GM12878 (cell line): ENCODE results near the gene MCOLN3. TPM values are rescaled to one million over a fixed set of nuclear protein-coding genes. Genes with fewer than 3 reads are reported as not detected.

Experiments
- ATAC-seq: fragments of 200-7000 bp; cut with Tn5 transposase; 3 replicates; pipeline ENCODE4 v1.9.1; 2020; ENCODE audit warnings: mild to moderate bottlenecking, moderate library complexity
- BruUV-seq: library from RNA; stranded (reverse); fragments of 400-500 nt; replicated peaks from 2 replicates; lab custom pipeline; 2021; lab: Mats Ljungman, UMichigan
- CTCF ChIA-PET: fragments of 300-600 bp; sonication (Branson Sonifier 250); formaldehyde crosslinking; extraction: SDS; loops from one replicate; lab custom pipeline; 2021; ENCODE audit warnings: inconsistent platforms; lab: Yijun Ruan, JAX
- POLR2A ChIA-PET: fragments of 350-600 bp; formaldehyde crosslinking; extraction: SDS; loops from one replicate; lab custom pipeline; 2021; ENCODE audit warnings: inconsistent platforms; lab: Charles Lee
- RAD21 ChIA-PET: fragments of 300-600 bp; sonication (Branson Sonifier 250); formaldehyde crosslinking; loops from one replicate; lab custom pipeline; 2023; ENCODE audit warnings: antibody characterized with exemption; ENCODE audit not compliant: unreplicated experiment; lab: Charles Lee
- SMC1A ChIA-PET: fragments of 300-600 bp; sonication (Branson Sonifier 250); formaldehyde crosslinking; loops from one replicate; lab custom pipeline; 2023; ENCODE audit not compliant: unreplicated experiment, uncharacterized antibody; lab: Charles Lee
- DNase-seq: peaks from one replicate; pipeline ENCODE4 v3.0.0-alpha.2; 2011; ENCODE audit warnings: low read depth, low spot score
- FAIRE-seq: peaks from 3 replicates; lab custom pipeline; 2011; peaks lifted over from hg19 to GRCh38; lab: Jason Lieb, UNC
- H2AFZ ChIP-seq: 2 replicates; pipeline ENCODE4 v1.6.0; 2011; ENCODE audit warnings: low read depth, low read length, control low read depth; ENCODE audit not compliant: control insufficient read depth
- H3K27ac ChIP-seq: 2 replicates; pipeline ENCODE4 v1.5.1; 2011; ENCODE audit warnings: control low read depth; ENCODE audit not compliant: control insufficient read depth, insufficient read depth
- H3K27me3 ChIP-seq, 2 experiments: replicated peaks in 1 of 2; 2 replicates each; pipeline versions ENCODE4 v1.6.0 to v1.6.1; 2011; ENCODE audit warnings: low read length in 1 of 2; ENCODE audit not compliant: control insufficient read depth in 2 of 2, insufficient read depth in 2 of 2
- H3K36me3 ChIP-seq, 2 experiments: 2 replicates each; pipeline ENCODE4 v1.5.1; 2011; ENCODE audit warnings: low read length in 1 of 2; ENCODE audit not compliant: control insufficient read depth in 2 of 2, insufficient read depth in 2 of 2
- H3K4me1 ChIP-seq: 2 replicates; pipeline ENCODE4 v1.6.1; 2011; ENCODE audit warnings: mild to moderate bottlenecking, low read length, moderate library complexity, mixed read lengths; ENCODE audit not compliant: control insufficient read depth, insufficient read depth
- H3K4me2 ChIP-seq: 2 replicates; pipeline ENCODE4 v1.6.0; 2011; ENCODE audit warnings: control low read depth; ENCODE audit not compliant: control insufficient read depth, insufficient read depth
- H3K4me3 ChIP-seq: fragments of 200-600 bp; sonication (generic); 2 replicates; pipeline ENCODE4 v1.5.1; 2016
- H3K79me2 ChIP-seq: 2 replicates; pipeline ENCODE4 v1.6.0; 2011; ENCODE audit warnings: low read length; ENCODE audit not compliant: control insufficient read depth, insufficient read depth
- H3K9ac ChIP-seq: 2 replicates; pipeline ENCODE4 v1.8.0; 2011; ENCODE audit warnings: low read length, control low read depth, mixed read lengths; ENCODE audit not compliant: control insufficient read depth, insufficient read depth
- H3K9me3 ChIP-seq: replicated peaks from 3 replicates; pipeline ENCODE4 v1.5.1; 2011; ENCODE audit warnings: mild to moderate bottlenecking, low read length; ENCODE audit not compliant: control insufficient read depth, insufficient read depth
- H4K20me1 ChIP-seq: 2 replicates; pipeline ENCODE4 v1.6.0; 2011; ENCODE audit not compliant: control insufficient read depth, insufficient read depth
- BCL11A ChIP-seq: IDR thresholded peaks from 2 replicates; pipeline ENCODE4 v1.6.1; 2011; ENCODE audit warnings: low read depth, low read length
- FOXM1 ChIP-seq: IDR thresholded peaks from 2 replicates; pipeline ENCODE4 v1.6.1; 2012; ENCODE audit warnings: low read depth, mild to moderate bottlenecking, inconsistent platforms, low read length, moderate library complexity
- GABPA ChIP-seq: IDR thresholded peaks from 2 replicates; pipeline ENCODE4 v1.6.1; 2014; ENCODE audit warnings: antibody characterized with exemption, low read depth, mild to moderate bottlenecking, inconsistent platforms
- IKZF2 ChIP-seq, 2 experiments: fragments of 450-650 bp; IDR thresholded peaks; 2 replicates each; pipeline ENCODE4 v1.6.1; 2017; ENCODE audit warnings: mild to moderate bottlenecking in 2 of 2, moderate library complexity in 2 of 2
- JUND ChIP-seq: IDR thresholded peaks from 2 replicates; pipeline ENCODE4 v1.6.1; 2012; ENCODE audit warnings: low read depth, mild to moderate bottlenecking, low read length, improper control_type of control experiment, moderate library complexity
- MTA3 ChIP-seq: IDR thresholded peaks from 2 replicates; pipeline ENCODE4 v1.6.1; 2012; ENCODE audit warnings: low read length, inconsistent platforms, borderline replicate concordance
- NBN ChIP-seq: fragments of 450-650 bp; IDR thresholded peaks from 2 replicates; pipeline ENCODE4 v1.6.1; 2016
- PAX5 ChIP-seq: IDR thresholded peaks from 2 replicates; pipeline ENCODE4 v1.6.1; 2011; ENCODE audit warnings: low read depth, low read length, borderline replicate concordance
- RFX5 ChIP-seq: IDR thresholded peaks from 2 replicates; pipeline ENCODE4 v1.6.1; 2011; ENCODE audit warnings: low read depth, low read length, improper control_type of control experiment
- WRNIP1 ChIP-seq: IDR thresholded peaks from 2 replicates; pipeline ENCODE4 v1.6.1; 2011; ENCODE audit warnings: low read depth, low read length, improper control_type of control experiment, borderline replicate concordance
- ZSCAN29 ChIP-seq: fragments of 450-650 bp; IDR thresholded peaks from 2 replicates; pipeline ENCODE4 v1.6.1; 2017; ENCODE audit warnings: mild to moderate bottlenecking, moderate library complexity
- ZZZ3 ChIP-seq: IDR thresholded peaks from 2 replicates; pipeline ENCODE4 v1.6.1; 2011; ENCODE audit warnings: low read depth; ENCODE audit not compliant: control insufficient read depth, insufficient read length
- WGBS: methylation state at CpG from one replicate; pipeline ENCODE4 v1.1.6; 2016; ENCODE audit warnings: low lambda C conversion rate; ENCODE audit not compliant: insufficient replicate concordance, insufficient coverage; ENCODE audit errors: missing lambda C conversion rate; 5-methylcytosine and 5-hydroxymethylcytosine counted together
- in situ Hi-C: fragments of 300-500 bp; cut with MboI; formaldehyde crosslinking; loops from 9 replicates; pipeline ENCODE4 v1.14.3; 2018; ENCODE audit warnings: mixed read lengths
- intact Hi-C: fragments of 100-400 bp; cut with micrococcal nuclease; formaldehyde crosslinking; loops from one replicate; pipeline ENCODE4 v1.14.2; 2022; ENCODE audit not compliant: unreplicated experiment
- polyA plus RNA-seq, 11 experiments: library from polyadenylated mRNA; depleted of rRNA in 4 of 11; unstranded in 6 of 11; stranded (reverse) in 5 of 11; fragments of >200 nt; fragmentation: Nextera tagmentation in 4 of 11; fragmentation: Illumina TruSeq in 1 of 11; extraction: Ambion mirVana in 4 of 11; extraction: Trizol in 1 of 11; gene quantifications; 1 replicate in 1 of 11; 2 replicates in 10 of 11; pipeline versions ENCODE4 v1.2.1 to v1.2.3, GENCODE V29; 2011 to 2016; ENCODE audit warnings: inconsistent platforms in 2 of 11, missing spikeins in 2 of 11, low read depth in 1 of 11
- total RNA-seq, 4 experiments: library from RNA; depleted of rRNA in 3 of 4; stranded (reverse); fragments of >200 nt in 3 of 4; fragmentation: Illumina TruSeq in 1 of 4; extraction: Trizol in 1 of 4; gene quantifications; 2 replicates each; pipeline versions ENCODE4 v1.2.1 to v1.2.3, GENCODE V29; 2013 to 2021
- TF ChIP-seq, protein P1 (sequence below): fragments of 450-650 bp; IDR thresholded peaks from 2 replicates; pipeline ENCODE4 v1.6.1; 2017; ENCODE audit warnings: low read depth, mild to moderate bottlenecking, moderate library complexity
- TF ChIP-seq, protein P2 (sequence below): IDR thresholded peaks from 2 replicates; pipeline ENCODE4 v1.6.1; 2012; ENCODE audit warnings: low read length, inconsistent platforms
- TF ChIP-seq, protein P3 (sequence below): fragments of 150-350 bp; IDR thresholded peaks from 2 replicates; pipeline ENCODE4 v1.6.1; 2014; ENCODE audit warnings: mild to moderate bottlenecking, low read depth, low read length

MCOLN3 gene
- total and polyA plus RNA-seq, 10 of the 15 experiments (the other 5 are each of a cell fraction or from before 2014, with no cell fraction given): 0.48 to 7.4 (median 3.8) TPM

DNA sequence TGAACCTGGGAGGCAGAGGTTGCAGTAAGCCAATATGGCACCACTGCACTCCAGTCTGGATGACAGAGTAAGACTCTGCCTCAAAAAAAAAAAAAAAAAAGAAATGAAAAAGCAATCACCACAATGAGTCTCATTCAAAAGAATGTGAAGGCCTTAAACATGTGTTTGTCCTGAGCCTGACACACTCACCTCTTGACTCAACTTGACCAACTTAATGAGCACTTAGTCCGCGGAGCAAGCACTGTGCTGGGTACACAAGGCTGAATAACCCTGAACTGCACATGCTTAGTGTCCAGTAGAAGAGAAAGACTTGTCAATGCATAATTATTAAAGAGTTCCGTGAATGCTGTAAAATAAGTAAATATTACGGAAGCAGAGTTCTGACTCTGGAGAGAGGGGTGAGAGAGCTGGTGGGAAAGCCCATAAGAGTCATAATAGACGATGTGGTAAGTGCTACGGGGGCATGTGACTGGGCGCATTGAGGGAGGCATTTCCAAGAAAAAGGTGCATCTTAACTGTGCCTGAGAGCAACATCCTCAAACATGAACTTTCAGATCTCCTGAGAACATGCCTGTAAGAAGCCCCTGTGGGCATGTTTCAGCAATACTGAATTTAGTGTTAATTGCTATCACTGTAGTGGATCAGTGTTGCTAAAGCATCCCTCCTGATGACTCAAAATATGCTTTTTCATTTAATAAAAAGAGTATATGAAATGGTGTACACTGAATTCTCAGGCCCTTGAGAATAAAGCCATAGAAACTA lies 78.6 kb downstream of the MCOLN3 start:
- BruUV-seq: no TSS peak
- peak; percentile 59 for FAIRE-seq
- Histone ChIP-seq H3K79me2 (peaks cover 80% of the 10 kb centered on the region), H4K20me1 (peaks cover 5% of the 10 kb centered on the region; the same call in 1 of the 2 replicates), H3K9me3 (no peaks in the 10 kb centered on the region; the same call in 2 of the 3 replicates), H3K9ac (peak overlapping the region; percentile 24), H3K27me3 (no peaks in the 10 kb centered on the region), H2AFZ (no peak overlapping the region), H3K4me2 (peak overlapping the region; percentile 57), H3K36me3 (peaks cover 3 to 20% of the 10 kb centered on the region in 2 experiments), H3K4me1 (peaks cover 47% of the 10 kb centered on the region), H3K4me3 (no peak overlapping the region), H3K27ac (peak overlapping the region; percentile 85)
- WGBS: 19% methylated on average over 7 of the region's 7 CpGs
- in situ Hi-C loops (no loop called here), intact Hi-C loops (loop anchor here (1.0 kb wide), 4 partner anchors 10 to 26 kb away; no protein-coding TSS in a partner anchor)
- POLR2A ChIA-PET: interaction anchor here (0.6 to 2.1 kb wide), 5 partner anchors 10 to 242 kb away, joined by 3 to 12 read pairs (median 6); no protein-coding TSS in a partner anchor
- peak; percentile 62 for ATAC-seq
- RAD21 ChIA-PET: interaction anchor here (2.3 to 5.4 kb wide), 5 partner anchors 11 to 58 kb away, joined by 8 to 56 read pairs (median 26); partner anchors contain the start of gene MCOLN2
- DNase-seq: peak; percentile 92
- SMC1A ChIA-PET: interaction anchor here (1.4 to 9.6 kb wide), 6 partner anchors 11 to 58 kb away, joined by 3 to 132 read pairs (median 56); partner anchors contain the start of gene MCOLN2
- CTCF ChIA-PET: interaction anchor here (0.6 to 4.1 kb wide), 7 partner anchors 10 to 290 kb away, joined by 3 to 36 read pairs (median 3); partner anchors contain the start of genes C1orf52 and MCOLN2
- TF ChIP-seq RFX5: no peak
- TF ChIP-seq ZZZ3: no peak
- no peak for TF ChIP-seq WRNIP1
- TF ChIP-seq JUND: peak; percentile 34; the same call in 1 of the 2 replicates
- no peak; the same call in 1 of the 2 replicates for TF ChIP-seq PAX5
- TF ChIP-seq, protein P1, sequence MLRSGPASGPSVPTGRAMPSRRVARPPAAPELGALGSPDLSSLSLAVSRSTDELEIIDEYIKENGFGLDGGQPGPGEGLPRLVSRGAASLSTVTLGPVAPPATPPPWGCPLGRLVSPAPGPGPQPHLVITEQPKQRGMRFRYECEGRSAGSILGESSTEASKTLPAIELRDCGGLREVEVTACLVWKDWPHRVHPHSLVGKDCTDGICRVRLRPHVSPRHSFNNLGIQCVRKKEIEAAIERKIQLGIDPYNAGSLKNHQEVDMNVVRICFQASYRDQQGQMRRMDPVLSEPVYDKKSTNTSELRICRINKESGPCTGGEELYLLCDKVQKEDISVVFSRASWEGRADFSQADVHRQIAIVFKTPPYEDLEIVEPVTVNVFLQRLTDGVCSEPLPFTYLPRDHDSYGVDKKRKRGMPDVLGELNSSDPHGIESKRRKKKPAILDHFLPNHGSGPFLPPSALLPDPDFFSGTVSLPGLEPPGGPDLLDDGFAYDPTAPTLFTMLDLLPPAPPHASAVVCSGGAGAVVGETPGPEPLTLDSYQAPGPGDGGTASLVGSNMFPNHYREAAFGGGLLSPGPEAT: peak; percentile 67; the same call in 1 of the 2 replicates
- TF ChIP-seq, protein P2, sequence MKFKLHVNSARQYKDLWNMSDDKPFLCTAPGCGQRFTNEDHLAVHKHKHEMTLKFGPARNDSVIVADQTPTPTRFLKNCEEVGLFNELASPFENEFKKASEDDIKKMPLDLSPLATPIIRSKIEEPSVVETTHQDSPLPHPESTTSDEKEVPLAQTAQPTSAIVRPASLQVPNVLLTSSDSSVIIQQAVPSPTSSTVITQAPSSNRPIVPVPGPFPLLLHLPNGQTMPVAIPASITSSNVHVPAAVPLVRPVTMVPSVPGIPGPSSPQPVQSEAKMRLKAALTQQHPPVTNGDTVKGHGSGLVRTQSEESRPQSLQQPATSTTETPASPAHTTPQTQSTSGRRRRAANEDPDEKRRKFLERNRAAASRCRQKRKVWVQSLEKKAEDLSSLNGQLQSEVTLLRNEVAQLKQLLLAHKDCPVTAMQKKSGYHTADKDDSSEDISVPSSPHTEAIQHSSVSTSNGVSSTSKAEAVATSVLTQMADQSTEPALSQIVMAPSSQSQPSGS: peak; percentile 95
- TF ChIP-seq IKZF2 (IDR thresholded peaks at IDR 0.05): peak; percentile 76 to 83
- 0 out of 2 replicates have a peak, but pooled peaks have one; percentile 55 for TF ChIP-seq NBN
- peak; percentile 78 for TF ChIP-seq BCL11A
- no peak for TF ChIP-seq ZSCAN29
- TF ChIP-seq FOXM1: peak; percentile 74
- TF ChIP-seq GABPA: no peak
- peak; percentile 69; the same call in 1 of the 2 replicates for TF ChIP-seq MTA3
- TF ChIP-seq, protein P3, sequence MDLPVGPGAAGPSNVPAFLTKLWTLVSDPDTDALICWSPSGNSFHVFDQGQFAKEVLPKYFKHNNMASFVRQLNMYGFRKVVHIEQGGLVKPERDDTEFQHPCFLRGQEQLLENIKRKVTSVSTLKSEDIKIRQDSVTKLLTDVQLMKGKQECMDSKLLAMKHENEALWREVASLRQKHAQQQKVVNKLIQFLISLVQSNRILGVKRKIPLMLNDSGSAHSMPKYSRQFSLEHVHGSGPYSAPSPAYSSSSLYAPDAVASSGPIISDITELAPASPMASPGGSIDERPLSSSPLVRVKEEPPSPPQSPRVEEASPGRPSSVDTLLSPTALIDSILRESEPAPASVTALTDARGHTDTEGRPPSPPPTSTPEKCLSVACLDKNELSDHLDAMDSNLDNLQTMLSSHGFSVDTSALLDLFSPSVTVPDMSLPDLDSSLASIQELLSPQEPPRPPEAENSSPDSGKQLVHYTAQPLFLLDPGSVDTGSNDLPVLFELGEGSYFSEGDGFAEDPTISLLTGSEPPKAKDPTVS: no peak
